ENCODE results near the gene ACOX3.

Gene ACOX3

GRCh38 chr4:8328866-8329559, 111.5 kb downstream of the ACOX3 start:
- Histone ChIP-seq H3K4me2 (no peak overlapping the region), H3K27ac (no peak overlapping the region), H3K36me3 (ENCODE audit: insufficient read depth) (no peaks in the 10 kb centered on the region), H3K27me3 (ENCODE audit: insufficient read depth, low read depth) (no peaks in the 10 kb centered on the region), H3K79me2 (ENCODE audit: insufficient read depth, low read depth) (no peaks in the 10 kb centered on the region), H3K9ac (no peak overlapping the region), H2AFZ (ENCODE audit: low read depth) (no peak overlapping the region), H3K4me3 (IDR thresholded peaks at IDR 0.05; ENCODE audit: insufficient read depth, low read depth, low read length) (no peak overlapping the region), H3K4me1 (ENCODE audit: low read depth, poor library complexity, severe bottlenecking) (no peaks in the 10 kb centered on the region), H4K20me1 (ENCODE audit: insufficient read depth) (no peaks in the 10 kb centered on the region)
- TF ChIP-seq, protein P1, sequence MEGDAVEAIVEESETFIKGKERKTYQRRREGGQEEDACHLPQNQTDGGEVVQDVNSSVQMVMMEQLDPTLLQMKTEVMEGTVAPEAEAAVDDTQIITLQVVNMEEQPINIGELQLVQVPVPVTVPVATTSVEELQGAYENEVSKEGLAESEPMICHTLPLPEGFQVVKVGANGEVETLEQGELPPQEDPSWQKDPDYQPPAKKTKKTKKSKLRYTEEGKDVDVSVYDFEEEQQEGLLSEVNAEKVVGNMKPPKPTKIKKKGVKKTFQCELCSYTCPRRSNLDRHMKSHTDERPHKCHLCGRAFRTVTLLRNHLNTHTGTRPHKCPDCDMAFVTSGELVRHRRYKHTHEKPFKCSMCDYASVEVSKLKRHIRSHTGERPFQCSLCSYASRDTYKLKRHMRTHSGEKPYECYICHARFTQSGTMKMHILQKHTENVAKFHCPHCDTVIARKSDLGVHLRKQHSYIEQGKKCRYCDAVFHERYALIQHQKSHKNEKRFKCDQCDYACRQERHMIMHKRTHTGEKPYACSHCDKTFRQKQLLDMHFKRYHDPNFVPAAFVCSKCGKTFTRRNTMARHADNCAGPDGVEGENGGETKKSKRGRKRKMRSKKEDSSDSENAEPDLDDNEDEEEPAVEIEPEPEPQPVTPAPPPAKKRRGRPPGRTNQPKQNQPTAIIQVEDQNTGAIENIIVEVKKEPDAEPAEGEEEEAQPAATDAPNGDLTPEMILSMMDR (conservative IDR thresholded peaks at IDR 0.05; ENCODE audit: low read depth, low read length) = no peak

DNA sequence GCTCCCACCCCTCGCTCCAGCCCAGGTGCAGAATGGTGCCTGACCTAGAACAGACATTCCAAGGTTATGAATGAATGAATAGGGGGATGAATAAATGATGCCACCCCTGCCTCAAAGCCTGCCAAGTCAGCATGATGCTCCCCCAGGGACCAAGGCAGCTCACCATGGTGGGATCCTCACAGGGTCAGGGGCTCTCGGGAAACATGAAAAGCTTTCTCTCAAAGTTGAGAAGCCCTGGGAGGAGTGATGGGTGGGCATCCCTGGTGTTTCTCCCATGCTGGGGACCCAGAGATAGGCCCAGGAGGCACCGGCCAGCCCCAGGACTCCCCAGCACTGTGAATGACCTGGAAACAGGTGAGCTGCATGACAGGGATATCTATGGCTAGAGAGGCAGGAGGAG, 112.1 kb downstream of the ACOX3 start:
- no peaks in the 10 kb centered on the region for H3K4me1 ChIP-seq (ENCODE audit: low read depth, poor library complexity, severe bottlenecking)
- H2AFZ ChIP-seq (ENCODE audit: low read depth) = no peak overlapping the region
- no peaks in the 10 kb centered on the region for H3K79me2 ChIP-seq (ENCODE audit: insufficient read depth, low read depth)
- H4K20me1 ChIP-seq (ENCODE audit: insufficient read depth) = no peaks in the 10 kb centered on the region
- H3K9ac ChIP-seq = no peak overlapping the region
- no peak overlapping the region for H3K27ac ChIP-seq
- no peak overlapping the region for H3K4me2 ChIP-seq
- H3K27me3 ChIP-seq (ENCODE audit: insufficient read depth, low read depth) = no peaks in the 10 kb centered on the region
- TF ChIP-seq, protein P1 (conservative IDR thresholded peaks at IDR 0.05; ENCODE audit: low read depth, low read length) = no peak
- no peak overlapping the region for H3K4me3 ChIP-seq (IDR thresholded peaks at IDR 0.05; ENCODE audit: insufficient read depth, low read depth, low read length)
- H3K36me3 ChIP-seq (ENCODE audit: insufficient read depth) = no peaks in the 10 kb centered on the region

DNA sequence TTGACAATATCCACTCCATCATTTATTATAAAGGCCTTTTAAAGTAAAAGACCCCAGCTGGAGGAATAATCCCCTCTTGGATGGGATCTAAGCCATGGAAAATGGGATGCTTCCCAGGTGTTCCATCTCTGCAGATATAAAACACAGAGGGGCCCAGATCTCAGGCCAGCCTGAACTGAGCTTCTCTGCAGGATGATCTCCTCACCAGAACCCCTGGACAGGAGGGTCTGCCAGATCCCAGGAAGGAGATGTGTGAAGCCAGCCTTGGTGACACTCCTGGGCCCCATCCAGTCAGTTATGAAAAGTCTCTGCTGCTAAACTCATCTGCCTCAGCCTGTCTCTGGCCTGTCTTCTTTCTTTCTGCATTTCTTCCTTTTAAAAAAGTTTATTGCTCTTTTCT, 114.3 kb downstream of the ACOX3 start:
- no peak overlapping the region for H3K27ac ChIP-seq
- no peaks in the 10 kb centered on the region for H4K20me1 ChIP-seq (ENCODE audit: insufficient read depth)
- no peak overlapping the region for H3K4me3 ChIP-seq (IDR thresholded peaks at IDR 0.05; ENCODE audit: insufficient read depth, low read depth, low read length)
- no peak overlapping the region for H3K4me2 ChIP-seq
- no peaks in the 10 kb centered on the region for H3K36me3 ChIP-seq (ENCODE audit: insufficient read depth)
- H3K9ac ChIP-seq = no peak overlapping the region
- H3K27me3 ChIP-seq (ENCODE audit: insufficient read depth, low read depth) = no peaks in the 10 kb centered on the region
- TF ChIP-seq, protein P1 (conservative IDR thresholded peaks at IDR 0.05; ENCODE audit: low read depth, low read length) = no peak
- H2AFZ ChIP-seq (ENCODE audit: low read depth) = no peak overlapping the region
- no peaks in the 10 kb centered on the region for H3K79me2 ChIP-seq (ENCODE audit: insufficient read depth, low read depth)
- no peaks in the 10 kb centered on the region for H3K4me1 ChIP-seq (ENCODE audit: low read depth, poor library complexity, severe bottlenecking)

GRCh38 chr4:8325291-8325973, 115.1 kb downstream of the ACOX3 start:
- Histone ChIP-seq H3K9ac (no peak overlapping the region), H3K79me2 (ENCODE audit: insufficient read depth, low read depth) (no peaks in the 10 kb centered on the region), H3K36me3 (ENCODE audit: insufficient read depth) (no peaks in the 10 kb centered on the region), H4K20me1 (ENCODE audit: insufficient read depth) (no peaks in the 10 kb centered on the region), H3K4me3 (IDR thresholded peaks at IDR 0.05; ENCODE audit: insufficient read depth, low read depth, low read length) (no peak overlapping the region), H3K27me3 (ENCODE audit: insufficient read depth, low read depth) (no peaks in the 10 kb centered on the region), H3K4me1 (ENCODE audit: low read depth, poor library complexity, severe bottlenecking) (no peaks in the 10 kb centered on the region), H2AFZ (ENCODE audit: low read depth) (no peak overlapping the region), H3K4me2 (no peak overlapping the region), H3K27ac (no peak overlapping the region)
- TF ChIP-seq, protein P1 (conservative IDR thresholded peaks at IDR 0.05; ENCODE audit: low read depth, low read length) = no peak

Data from KMS-11 (cell line).